GM04504 (cell line): Measurements from ENCODE around the gene BLOC1S1.
A peak's percentile ranks its signal among the peaks of the same experiment; 100 is the strongest.

Experiments
- DNase-seq: peaks from one replicate; pipeline ENCODE4 v3.0.0-alpha.2; 2012; ENCODE audit warnings: low read depth

Gene BLOC1S1

DNA sequence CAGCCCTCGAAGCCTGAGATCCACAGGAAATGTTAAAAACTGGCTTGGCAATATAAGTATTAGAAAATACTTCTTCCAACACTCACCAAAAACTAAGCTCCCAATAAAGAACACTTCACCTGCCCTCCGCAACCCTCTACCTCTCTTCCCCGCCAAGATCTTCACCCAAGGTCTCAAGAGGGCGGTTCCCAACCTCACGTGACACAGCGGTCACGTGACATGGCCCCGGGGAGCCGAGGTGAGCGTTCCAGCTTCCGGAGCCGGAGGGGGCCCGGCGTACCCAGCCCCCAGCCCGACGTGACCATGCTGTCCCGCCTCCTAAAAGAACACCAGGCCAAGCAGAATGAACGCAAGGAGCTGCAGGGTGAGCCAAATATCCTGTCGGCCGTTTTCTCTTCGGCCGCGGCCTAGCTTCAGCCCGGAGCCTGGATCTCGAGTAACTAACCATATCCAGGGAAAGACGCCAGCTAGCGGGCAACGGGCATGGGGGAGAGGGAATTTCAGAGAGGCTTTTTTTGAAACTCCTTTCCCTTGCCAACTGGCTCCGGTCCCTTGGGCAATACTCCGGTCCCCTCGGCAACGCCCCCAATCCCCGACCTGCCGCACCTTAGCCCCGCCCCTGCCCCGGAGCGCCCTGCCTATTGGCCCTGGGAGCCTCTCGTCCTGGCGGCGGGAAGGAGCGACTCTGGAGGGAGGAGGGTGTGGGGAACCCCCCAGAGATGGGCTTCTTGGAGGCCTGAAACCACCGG, at the start of gene BLOC1S1:
Gene BLOC1S1, plus strand, starts transcription at position 214 of the 749 bp plus-strand sequence. Its CDS starts 6 bp downstream, at position 220.
- DNase-seq, result peak; percentile 83

DNA sequence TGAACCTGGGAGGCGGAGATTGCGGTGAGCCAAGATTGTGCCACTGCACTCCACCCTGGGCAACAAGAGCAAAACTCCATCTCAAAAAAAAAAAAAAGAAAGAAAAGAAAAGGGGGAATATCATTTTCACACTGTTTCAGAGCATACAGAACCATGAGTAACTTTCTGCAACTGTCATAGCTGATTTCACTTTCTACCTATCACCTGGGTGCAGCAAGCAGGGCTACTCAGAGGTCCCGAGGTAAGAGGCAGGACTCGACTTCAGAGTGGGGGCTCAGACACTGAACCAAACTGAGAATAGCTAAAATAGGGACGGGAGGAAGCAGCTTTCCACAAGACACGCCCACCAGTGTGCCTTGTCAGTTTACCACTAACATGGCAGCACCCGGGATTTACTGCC, 49.3 kb upstream of the BLOC1S1 start:
- no peak for DNase-seq

DNA sequence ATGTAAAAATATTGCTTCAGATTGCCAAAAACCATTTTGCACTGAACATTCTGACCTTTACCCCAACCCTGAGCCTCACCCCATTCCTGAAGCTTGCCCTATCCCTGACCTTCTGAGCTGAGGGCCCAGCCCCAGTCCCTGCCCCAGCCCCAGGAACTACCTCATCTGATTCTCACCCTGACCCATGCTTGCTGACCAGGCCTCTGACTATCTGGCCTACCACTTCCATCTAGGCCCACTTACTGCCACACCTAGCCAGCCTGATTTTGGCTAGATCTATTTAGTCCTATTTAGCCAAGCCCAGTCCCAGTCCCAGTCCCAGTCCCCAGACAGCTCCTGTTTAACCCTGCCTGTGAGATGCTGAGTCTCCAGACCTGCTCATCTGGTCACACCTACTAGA, 45.6 kb upstream of the BLOC1S1 start:
- no peak for DNase-seq

DNA sequence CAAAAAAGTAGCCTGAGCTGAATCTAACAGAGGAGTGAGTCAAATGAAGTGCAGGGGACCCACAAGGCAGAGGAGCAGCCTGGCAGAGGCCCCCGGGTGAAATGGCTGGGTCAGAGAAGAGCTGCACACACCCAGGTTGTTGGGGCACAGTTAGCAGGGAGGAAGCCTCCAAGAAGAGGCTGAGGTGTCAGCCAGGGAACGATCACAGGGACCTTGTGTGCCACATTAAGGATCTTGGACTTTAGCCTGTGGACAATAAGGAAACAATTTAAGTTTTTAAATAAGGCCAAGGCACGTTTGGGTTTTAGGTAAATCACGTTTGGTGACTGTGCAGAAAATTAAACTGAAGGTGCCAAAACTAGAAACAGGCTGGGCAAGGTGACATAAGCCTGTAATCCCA, 44.1 kb upstream of the BLOC1S1 start:
- no peak for DNase-seq

DNA sequence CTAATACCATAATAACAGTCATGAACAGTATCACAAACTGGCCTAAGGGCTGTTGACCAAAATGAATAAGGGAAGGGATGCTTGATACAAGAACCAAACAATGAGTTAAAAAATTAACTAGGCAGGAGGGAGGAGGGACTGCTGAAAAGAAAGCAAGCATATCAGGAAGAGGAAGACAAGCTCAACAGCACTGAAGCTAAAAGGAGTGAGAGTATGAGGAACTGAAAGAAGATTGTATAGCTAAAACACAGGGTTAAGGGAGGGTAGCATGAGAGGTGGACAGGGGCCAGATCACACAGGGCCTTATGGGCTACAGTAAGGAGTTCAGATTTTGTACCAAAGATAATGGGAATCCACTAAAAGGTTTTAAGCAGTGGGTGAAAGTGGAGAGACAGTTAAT, 42.2 kb upstream of the BLOC1S1 start:
- DNase-seq, result no peak

DNA sequence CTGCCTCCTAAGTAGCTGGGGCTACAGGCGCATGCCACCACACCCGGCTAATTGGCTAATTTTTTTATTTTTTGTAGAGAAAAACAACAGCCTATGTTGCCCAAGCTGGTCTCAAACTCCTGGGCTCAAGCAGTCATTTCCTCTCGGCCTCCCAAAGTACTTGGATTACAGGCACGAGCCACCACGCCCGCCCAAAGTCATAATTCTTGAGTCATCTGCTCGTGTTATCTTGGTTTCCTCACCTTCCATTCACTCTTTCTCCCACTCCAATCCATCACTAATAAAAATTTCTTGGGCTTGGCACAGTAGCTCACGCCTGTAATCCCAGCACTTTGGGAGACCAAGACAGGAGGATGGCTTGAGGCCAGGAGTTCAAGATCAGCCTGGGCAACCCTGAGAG, 40.2 kb upstream of the BLOC1S1 start:
- no peak for DNase-seq

DNA sequence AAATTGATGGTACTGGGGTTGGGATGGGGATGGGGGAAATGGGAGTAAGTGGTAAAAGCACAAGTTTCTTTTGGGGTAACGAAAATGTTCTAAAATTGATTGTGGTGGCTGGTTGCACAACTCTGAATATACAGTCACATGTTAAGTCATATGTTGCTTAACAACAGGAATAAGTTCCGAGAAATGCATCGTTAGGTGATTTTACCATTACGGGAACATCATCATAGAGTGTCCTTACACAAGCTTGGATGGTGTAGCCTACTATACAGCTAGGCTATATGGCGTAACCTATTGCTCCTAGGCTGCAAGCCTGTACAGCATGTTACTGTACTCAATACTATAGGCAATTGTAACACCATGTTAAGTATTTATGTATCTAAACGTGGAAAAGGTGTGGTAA, 39.1 kb upstream of the BLOC1S1 start:
- no peak for DNase-seq

DNA sequence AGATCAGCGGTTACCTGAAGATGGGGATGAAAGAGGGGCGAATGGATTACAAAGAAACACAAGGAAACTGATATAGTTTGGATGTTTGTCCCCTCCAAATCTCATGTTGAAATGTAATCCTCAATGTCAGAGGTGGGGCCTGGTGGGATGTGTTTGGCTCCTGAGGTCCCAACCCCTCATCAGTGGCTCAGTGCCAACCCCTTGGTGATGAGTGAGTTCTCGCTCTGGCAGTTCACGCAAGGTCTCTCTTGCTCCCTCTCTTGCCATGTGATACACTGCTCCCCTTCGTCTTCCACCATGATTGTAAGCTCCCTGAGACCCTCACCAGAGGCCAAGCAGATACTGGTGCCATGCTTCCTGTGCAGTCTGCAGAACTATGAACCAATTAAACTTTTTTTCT, 36.2 kb upstream of the BLOC1S1 start:
- DNase-seq, result no peak

DNA sequence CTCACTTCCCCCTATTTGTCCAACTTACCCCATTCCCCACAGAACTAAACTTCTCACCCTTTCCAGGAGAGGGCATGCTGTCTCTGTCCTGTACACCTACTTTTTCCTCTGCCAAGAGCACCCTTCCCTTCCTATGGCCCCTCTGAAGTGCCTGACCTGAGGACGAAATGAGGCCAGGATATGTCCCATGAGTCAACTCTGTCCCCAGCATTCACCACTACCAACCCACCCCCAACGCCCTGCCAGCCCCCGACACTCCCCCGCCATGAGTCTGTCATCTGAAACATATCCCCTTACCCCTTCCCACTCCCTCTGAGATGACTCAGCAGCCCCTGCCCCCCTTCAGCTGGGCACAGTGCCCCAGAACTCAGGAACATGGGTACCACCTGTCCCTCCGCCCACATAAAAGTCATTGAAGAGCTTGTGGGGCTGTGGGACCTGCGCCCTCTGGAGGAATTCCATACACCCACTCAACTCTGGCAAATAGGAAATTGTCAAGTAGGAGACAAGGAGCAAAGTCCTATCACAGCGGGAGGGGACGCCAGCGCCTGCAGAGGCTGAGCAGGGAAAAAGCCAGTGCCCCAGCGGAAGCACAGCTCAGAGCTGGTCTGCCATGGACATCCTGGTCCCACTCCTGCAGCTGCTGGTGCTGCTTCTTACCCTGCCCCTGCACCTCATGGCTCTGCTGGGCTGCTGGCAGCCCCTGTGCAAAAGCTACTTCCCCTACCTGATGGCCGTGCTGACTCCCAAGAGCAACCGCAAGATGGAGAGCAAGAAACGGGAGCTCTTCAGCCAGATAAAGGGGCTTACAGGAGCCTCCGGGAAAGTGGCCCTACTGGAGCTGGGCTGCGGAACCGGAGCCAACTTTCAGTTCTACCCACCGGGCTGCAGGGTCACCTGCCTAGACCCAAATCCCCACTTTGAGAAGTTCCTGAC, 34.4 kb upstream of the BLOC1S1 start:
- peak; percentile 21 for DNase-seq

DNA sequence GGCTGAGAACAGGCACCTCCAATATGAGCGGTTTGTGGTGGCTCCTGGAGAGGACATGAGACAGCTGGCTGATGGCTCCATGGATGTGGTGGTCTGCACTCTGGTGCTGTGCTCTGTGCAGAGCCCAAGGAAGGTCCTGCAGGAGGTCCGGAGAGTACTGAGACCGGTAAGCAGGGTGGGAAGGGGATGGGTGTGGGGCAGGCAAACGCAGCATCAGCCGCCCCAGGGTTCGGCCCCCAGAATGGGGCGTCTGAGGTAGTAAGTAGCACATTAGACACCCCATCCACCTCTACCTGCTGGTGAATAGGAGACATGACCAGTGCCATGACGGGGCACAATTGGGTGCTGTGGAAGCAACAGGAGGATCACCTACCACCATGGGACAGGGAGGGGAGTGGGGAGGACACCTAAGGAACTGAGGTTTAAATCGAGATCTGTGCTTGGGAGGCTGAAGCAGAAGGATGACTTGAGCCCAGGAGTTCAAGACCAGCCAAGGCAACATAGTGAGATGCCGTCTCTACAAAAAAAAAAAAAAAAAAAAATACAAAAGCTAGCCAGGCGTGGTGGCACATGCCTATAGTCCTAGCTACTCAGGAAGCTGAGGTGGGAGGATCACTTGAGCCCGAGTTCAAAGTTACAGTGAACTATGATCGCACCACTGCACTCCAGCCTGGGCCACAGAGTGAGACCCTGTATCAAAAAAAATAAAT, 33.6 kb upstream of the BLOC1S1 start:
- no peak for DNase-seq

DNA sequence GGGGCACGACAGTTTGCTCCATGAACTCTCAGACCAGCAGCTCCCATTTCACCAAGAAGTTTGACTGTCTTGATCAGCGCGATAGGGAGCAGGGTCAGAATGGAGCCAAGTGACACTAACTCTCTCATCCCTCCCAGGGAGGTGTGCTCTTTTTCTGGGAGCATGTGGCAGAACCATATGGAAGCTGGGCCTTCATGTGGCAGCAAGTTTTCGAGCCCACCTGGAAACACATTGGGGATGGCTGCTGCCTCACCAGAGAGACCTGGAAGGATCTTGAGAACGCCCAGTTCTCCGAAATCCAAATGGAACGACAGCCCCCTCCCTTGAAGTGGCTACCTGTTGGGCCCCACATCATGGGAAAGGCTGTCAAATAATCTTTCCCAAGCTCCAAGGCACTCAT, 32.2 kb upstream of the BLOC1S1 start:
- DNase-seq, result no peak

DNA sequence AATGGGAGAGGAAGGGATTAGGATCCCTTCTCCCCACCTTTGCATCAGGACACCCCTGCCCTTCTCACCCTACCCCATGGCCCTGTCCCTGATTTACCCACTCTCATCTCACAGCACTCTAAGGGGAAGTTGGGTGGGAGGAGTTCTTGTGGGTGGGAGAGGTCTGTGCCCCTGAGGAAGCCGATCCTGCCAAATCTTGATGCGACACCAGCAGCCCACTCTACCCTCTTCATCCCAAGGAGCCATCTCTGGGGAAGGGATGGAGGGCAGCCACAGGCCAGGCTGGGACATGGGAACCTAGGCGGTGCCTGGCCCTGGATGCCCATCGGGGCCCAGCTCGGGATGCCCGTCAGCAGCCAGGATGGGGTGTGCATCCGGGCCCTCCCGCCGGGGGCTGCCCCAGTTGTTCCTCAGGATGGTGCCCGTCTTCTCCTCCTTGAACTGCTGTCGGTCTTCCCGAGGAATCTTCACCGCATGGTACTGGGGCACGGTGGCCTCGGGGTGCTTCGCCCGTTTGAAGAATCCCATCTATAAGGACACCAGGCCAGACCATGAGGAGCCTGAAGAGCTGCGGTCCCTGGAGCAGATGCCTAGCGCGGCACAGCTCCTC, 31.0 kb upstream of the BLOC1S1 start:
- DNase-seq, result no peak

DNA sequence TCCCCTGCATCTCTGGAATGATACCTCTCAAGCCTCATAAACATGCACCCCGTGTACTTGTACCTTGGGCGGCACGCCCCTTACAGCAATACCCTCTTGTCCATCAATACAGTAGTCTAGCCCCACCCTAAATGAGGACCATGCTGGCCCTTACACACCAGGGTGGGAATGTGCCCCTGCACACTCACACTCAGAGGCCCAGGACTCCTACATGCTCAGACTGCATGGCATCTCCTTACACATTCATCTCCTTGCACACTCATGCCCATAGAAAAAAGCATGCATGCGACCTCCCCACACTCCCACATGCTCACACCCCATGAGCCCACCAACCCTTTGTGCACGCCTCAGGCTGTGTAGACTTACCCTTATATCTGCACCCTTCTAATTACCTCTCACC, 30.2 kb upstream of the BLOC1S1 start:
- no peak for DNase-seq

DNA sequence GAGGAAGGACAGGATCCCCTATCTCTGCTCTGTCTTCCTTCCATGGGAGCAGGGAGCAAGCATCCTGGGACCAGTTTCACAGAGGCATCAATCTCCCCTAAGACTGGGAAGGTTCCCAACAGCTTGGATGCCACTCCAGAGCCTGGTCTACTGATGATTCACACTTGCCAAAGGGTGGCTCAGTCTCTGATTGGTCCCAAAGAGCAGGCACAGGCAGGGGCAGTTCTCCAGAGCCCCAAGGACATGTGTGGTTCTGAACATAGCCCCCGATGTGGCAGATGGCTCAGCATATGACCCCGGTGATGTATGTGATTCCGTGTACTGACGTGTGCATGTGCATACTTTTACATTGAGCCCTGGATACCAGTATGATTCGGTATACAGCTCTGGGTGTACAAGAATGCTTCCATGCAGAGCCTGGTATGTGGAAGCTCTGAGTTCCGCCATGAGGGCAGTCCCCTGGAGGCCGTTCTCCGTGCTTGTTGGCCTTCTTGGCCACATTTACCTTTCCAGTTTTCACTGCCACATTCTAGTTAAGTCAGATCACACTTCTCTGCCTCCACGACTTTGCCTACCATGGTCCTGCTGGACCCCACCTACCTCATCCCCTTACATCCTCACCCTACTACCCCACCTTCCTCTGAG, 29.4 kb upstream of the BLOC1S1 start:
- DNase-seq, result peak; percentile 1

DNA sequence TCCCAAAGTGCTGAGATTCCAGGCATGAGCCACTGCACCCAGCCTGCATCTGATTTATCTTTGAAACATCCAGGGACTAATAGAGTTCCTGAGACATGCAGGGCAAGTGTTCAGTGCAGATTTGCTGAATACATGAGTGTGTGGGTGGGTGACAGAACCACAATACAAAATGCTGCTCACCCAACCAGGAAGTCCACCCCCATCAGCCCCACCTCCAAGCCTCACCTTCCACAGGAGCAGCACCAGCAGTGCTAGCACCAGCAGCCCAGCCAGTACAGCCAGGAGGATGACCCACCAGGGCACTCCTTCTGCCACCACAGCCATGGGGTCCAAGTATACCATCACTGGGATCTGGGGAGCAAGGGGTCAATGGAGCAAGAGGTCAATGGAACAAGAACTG, 28.1 kb upstream of the BLOC1S1 start:
- no peak for DNase-seq

DNA sequence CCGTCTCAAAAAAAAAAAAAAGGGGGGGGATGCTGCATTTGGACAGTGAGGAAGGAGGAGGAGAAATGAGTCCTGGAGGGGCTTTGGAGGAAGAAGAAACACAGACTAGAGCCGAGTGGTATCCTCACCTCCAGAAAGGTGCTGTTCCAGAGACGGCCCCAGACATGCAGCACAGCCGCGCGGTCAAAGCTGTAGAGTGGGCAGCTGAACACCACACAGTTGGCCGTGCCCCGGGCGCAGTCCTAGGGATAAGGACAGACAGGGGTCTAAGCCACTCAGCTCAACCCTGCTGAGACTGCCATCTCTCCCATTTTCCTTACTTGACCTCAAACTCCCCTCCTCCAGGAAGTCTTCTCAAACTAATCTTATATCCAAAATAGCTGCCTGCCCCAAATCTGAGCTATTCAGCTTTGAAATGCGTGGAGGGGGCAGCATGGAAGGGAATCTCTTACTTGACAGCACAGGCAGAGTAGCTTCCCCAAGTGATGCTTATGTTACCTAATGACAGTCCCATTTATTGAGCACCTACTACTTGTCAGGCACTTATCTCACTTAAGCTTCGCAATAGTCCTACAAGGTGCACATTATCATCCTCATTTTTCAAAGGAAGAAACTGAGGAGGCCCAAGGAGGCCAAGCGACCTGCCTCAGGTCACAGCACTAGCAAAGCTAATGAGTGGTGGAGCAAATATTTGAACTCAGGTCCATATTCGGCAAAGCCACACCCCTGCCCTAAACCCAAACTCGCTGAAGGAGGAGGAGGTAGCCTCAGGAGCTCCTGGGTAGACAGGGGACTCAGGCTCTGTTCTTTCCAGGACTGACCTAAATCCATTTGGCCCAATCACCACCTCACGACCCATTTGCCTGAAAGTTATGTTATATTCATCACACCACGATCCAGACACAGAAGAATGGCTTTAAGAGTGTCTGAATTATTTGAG, 26.9 kb upstream of the BLOC1S1 start:
- DNase-seq, result no peak

DNA sequence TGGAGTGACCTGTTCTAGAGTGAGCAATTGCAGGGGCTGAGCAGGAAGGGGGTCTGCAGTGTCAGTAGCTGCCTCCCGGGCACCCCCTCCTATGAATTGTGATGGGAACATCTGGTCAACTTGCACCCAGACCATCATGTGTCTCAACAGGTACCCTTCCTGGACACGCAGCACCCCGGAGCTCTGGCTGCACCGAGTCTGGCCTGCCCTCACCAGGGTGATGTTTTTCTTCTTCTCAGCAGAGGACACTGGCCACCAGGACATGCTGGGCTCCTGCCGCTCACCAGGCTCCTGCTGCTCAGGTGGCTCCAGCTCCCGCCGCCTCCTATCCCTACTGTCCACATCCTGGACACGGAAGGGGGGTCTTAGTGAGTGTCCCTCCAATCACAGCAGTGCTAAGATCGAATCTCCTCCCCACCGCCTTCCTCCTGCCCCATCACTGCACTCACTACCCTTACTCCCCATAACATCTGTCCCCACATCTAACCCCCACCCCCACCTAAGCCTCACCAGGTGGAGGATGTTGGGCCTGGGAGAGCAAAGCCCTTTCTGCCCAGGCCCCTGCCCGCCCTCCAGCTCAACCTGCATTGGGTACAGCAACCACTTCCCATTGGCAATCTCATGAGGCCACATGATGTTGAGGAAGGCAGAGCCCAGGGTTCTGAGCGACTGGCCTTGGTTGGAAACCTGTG, 23.1 kb upstream of the BLOC1S1 start:
- DNase-seq, result no peak

DNA sequence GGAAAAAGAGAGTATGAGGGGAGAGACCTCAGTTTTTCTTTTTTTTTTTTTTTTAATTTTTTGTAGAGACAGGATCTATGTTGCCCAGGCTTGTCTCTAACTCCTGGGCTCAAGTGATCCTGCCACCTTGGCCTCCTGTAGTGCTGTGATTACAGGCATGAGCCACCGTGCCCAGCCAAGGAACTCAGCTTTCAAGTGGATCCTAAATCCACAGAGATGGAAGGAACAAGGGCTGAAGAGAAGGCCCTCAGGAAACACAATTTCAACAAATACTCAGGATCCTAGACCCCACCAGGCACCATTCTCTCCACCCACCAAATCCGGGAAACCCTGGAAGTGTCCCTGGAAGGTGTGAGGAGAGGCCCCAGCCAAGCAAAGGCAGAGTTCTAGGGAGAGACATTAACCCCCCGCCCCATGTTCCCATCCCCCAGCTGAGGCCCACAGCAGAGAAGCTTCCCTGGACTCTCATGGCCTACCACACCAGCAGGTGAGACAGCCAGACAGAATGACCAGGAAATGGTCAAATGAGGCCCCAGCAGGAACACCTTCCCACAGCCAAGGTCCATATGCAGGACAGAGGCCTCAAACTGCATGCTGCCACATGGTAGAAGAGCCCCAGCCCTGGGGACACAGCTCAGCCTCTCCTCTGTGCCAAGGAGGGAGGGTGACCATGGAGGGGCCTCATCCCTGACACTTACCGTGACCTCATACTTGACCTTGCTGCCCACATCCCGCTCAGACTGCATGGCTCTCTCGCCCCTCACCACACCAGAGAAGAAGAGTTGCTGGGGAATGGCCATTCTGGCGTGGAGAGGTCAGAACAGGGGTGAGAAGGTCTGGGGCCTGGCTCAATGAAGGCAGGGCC, 22.3 kb upstream of the BLOC1S1 start:
- no peak for DNase-seq

DNA sequence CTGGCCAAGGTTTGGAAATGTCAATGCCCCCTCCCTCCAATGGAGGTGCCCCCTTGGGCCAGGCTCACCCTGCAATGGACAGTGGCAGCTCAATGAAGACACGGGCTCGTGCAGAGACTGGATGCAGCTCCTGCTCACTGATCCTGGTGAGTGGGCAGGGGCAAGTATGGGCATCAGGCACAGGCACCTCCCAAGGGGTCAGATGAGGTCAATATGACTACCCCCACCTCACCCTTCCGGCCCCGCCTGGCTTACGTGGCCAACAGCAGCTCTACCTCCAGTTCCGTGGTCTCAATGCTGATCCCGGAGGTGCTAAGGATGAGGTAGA, 21.7 kb upstream of the BLOC1S1 start:
- DNase-seq, result no peak
